Endometrial microvascular endothelial cells (primary cell): ENCODE data around the gene C4orf33. TPM values are rescaled to one million over a fixed set of nuclear protein-coding genes. Genes with fewer than 3 reads are reported as not detected.

Experiments used
- total RNA-seq: library from RNA; depleted of rRNA; stranded (reverse); fragments of >200 nt; gene quantifications from one replicate; pipeline ENCODE4 v1.2.3, GENCODE V29; 2015; ENCODE audit errors: inconsistent ontology term

The C4orf33 gene
- total RNA-seq, 1 donor from 2014 or later: 11.3 TPM

Other genes starting within 250 kb of the C4orf33 start
- 13.7 TPM for gene SCLT1, start 2.6 kb upstream of the C4orf33 start, total RNA-seq